PC-3 (cell line): Measurements from ENCODE around the gene KIF6. TPM values are rescaled to one million over a fixed set of nuclear protein-coding genes. Genes with fewer than 3 reads are reported as not detected.

Experiments
- ATAC-seq: fragments of 200-7000 bp; cut with Tn5 transposase; 2 replicates; pipeline ENCODE4 v1.9.1; 2020; ENCODE audit warnings: mild to moderate bottlenecking, moderate library complexity
- BruUV-seq: library from RNA; stranded (reverse); fragments of 400-500 nt; replicated peaks from 2 replicates; lab custom pipeline; 2021; lab: Mats Ljungman, UMichigan
- CTCF ChIA-PET: fragments of 300-600 bp; sonication (Branson Sonifier 250); formaldehyde crosslinking; loops from one replicate; lab custom pipeline; 2022; ENCODE audit warnings: antibody characterized with exemption; lab: Charles Lee
- POLR2A ChIA-PET: fragments of 300-600 bp; sonication (Branson Sonifier 250); formaldehyde crosslinking; loops from one replicate; lab custom pipeline; 2022; ENCODE audit warnings: antibody characterized with exemption; ENCODE audit not compliant: unreplicated experiment; lab: Charles Lee
- DNase-seq: peaks from one replicate; pipeline ENCODE4 v3.0.0-alpha.2; 2015
- H2AFZ ChIP-seq: fragments of 300-600 bp; sonication (generic); 2 replicates; pipeline ENCODE4 v1.6.0; 2016; ENCODE audit warnings: antibody characterized with exemption, low read length
- H3F3A ChIP-seq: fragments of 300-600 bp; sonication (generic); one replicate; pipeline ENCODE4 v1.6.0; 2017; ENCODE audit warnings: antibody characterized with exemption, low read length, control low read depth, mild to moderate bottlenecking; ENCODE audit not compliant: unreplicated experiment
- H3K27ac ChIP-seq: fragments of 300-600 bp; sonication (generic); 2 replicates; pipeline ENCODE4 v1.5.1; 2016; ENCODE audit warnings: mild to moderate bottlenecking, low read length
- H3K27me3 ChIP-seq: fragments of 300-600 bp; sonication (generic); 2 replicates; pipeline ENCODE4 v1.6.1; 2016; ENCODE audit warnings: low read length, mixed read lengths
- H3K36me3 ChIP-seq: fragments of 300-600 bp; sonication (generic); 2 replicates; pipeline ENCODE4 v1.6.1; 2016; ENCODE audit warnings: low read depth, mixed run types, low read length, mixed read lengths
- H3K4me1 ChIP-seq: fragments of 300-600 bp; sonication (generic); 2 replicates; pipeline ENCODE4 v1.5.1; 2016; ENCODE audit warnings: low read length; ENCODE audit not compliant: insufficient read depth
- H3K4me2 ChIP-seq: fragments of 300-600 bp; sonication (generic); 2 replicates; pipeline ENCODE4 v1.6.0; 2016; ENCODE audit warnings: low read length
- H3K4me3 ChIP-seq: fragments of 300-600 bp; sonication (generic); 2 replicates; pipeline ENCODE4 v1.5.1; 2016; ENCODE audit warnings: mild to moderate bottlenecking, low read length, mixed read lengths
- H3K79me2 ChIP-seq: fragments of 300-600 bp; sonication (generic); 2 replicates; pipeline ENCODE4 v1.6.1; 2017; ENCODE audit warnings: low read length, mixed read lengths
- H3K9ac ChIP-seq: fragments of 300-600 bp; sonication (generic); 2 replicates; pipeline ENCODE4 v1.6.0; 2016; ENCODE audit warnings: mild to moderate bottlenecking, low read length
- H3K9me2 ChIP-seq: fragments of 300-600 bp; sonication (generic); replicated peaks from 2 replicates; pipeline ENCODE4 v1.6.1; 2016; ENCODE audit warnings: mixed run types, low read length, mixed read lengths
- H3K9me3 ChIP-seq: fragments of 300-600 bp; sonication (generic); 2 replicates; pipeline ENCODE4 v1.6.1; 2016; ENCODE audit warnings: low read length, mixed read lengths
- H4K20me1 ChIP-seq: fragments of 300-600 bp; sonication (generic); 2 replicates; pipeline ENCODE4 v1.6.1; 2016; ENCODE audit warnings: low read length, mixed read lengths
- EZH2 ChIP-seq: fragments of 300-600 bp; sonication (generic); IDR thresholded peaks from one replicate; pipeline ENCODE4 v1.6.1; 2017; ENCODE audit warnings: antibody characterized with exemption, mild to moderate bottlenecking, low read length; ENCODE audit not compliant: unreplicated experiment
- EZH2phosphoT487 ChIP-seq: fragments of 300-600 bp; sonication (generic); IDR thresholded peaks from 2 replicates; pipeline ENCODE4 v1.6.1; 2018; ENCODE audit warnings: mild to moderate bottlenecking, antibody characterized with exemption, low read length, borderline replicate concordance
- intact Hi-C: fragments of 100-400 bp; cut with micrococcal nuclease; formaldehyde crosslinking; loops from 2 replicates; pipeline ENCODE4 v1.9.0; 2023
- total RNA-seq: library from RNA; depleted of rRNA; stranded (reverse); fragments of >200 nt; gene quantifications from 2 replicates; pipeline ENCODE4 v1.2.3, GENCODE V29; 2014
- TF ChIP-seq, protein P1 (sequence below): fragments of 300-600 bp; sonication (generic); conservative IDR thresholded peaks from 2 replicates; pipeline ENCODE4 v1.5.1; 2017; ENCODE audit warnings: antibody characterized with exemption, low read depth, mild to moderate bottlenecking, low read length

The KIF6 gene
- total RNA-seq, 1 experiment from 2014 or later: 0.07 TPM

GRCh38 chr6:39669207-39669972 lies 55.8 kb downstream of the KIF6 start:
- Histone ChIP-seq H3K27ac (no peak overlapping the region), H3K4me3 (no peak overlapping the region), H4K20me1 (no peaks in the 10 kb centered on the region), H3K79me2 (no peaks in the 10 kb centered on the region), H3K9ac (no peak overlapping the region), H3K4me1 (no peaks in the 10 kb centered on the region), H3F3A (no peaks in the 10 kb centered on the region), H3K4me2 (no peak overlapping the region), H3K27me3 (no peaks in the 10 kb centered on the region), H3K36me3 (no peaks in the 10 kb centered on the region), H3K9me3 (no peaks in the 10 kb centered on the region), H2AFZ (no peak overlapping the region), H3K9me2 (no peaks in the 10 kb centered on the region)
- CTCF ChIA-PET: no interaction called here
- DNase-seq (no peak), ATAC-seq (no peak)
- intact Hi-C loops: no loop called here
- no TSS peak for BruUV-seq
- POLR2A ChIA-PET: no interaction called here
- TF ChIP-seq, protein P1, sequence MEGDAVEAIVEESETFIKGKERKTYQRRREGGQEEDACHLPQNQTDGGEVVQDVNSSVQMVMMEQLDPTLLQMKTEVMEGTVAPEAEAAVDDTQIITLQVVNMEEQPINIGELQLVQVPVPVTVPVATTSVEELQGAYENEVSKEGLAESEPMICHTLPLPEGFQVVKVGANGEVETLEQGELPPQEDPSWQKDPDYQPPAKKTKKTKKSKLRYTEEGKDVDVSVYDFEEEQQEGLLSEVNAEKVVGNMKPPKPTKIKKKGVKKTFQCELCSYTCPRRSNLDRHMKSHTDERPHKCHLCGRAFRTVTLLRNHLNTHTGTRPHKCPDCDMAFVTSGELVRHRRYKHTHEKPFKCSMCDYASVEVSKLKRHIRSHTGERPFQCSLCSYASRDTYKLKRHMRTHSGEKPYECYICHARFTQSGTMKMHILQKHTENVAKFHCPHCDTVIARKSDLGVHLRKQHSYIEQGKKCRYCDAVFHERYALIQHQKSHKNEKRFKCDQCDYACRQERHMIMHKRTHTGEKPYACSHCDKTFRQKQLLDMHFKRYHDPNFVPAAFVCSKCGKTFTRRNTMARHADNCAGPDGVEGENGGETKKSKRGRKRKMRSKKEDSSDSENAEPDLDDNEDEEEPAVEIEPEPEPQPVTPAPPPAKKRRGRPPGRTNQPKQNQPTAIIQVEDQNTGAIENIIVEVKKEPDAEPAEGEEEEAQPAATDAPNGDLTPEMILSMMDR: no peak
- TF ChIP-seq EZH2phosphoT487 (no peak), EZH2 (no peak)

DNA sequence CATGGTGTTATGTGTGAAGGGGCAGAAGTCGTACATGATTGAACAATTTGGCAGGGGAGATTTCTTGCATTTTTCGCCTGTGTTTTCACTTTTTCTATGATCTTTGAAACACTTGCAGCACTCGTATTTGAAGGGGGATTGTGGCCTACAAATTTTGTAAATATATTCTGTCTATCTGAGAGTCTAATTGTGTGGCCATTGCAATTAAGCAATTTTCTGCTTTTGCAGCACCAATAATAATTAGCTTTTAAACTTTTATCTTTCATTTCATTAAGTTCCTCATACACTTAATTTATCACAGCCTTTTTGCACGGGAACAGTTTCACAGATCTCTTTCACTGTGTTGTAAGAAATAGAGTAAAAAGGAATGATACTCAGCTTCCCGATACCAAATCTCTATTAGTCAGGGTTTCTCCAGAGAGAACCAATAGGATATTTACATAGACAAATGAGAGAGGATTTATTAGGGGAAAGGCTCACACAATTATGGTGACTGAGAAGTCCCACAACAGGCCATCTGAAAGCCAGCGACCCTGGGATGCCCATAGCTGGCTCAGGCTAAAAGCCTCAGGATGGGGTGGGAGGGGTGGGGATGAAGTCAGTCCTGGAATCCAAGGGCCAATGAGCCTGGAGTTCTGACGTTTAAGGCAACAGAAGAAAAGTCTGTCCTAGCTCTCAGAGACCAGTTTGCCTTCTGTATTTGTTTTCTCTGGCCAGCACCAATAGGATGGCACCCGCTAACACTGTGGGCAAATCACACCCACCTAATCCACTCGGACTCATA lies 58.3 kb downstream of the KIF6 start:
- POLR2A ChIA-PET: no interaction called here
- no peak overlapping the region for H3K27ac ChIP-seq

More for the DNA sequence above, 58.3 kb downstream of the KIF6 start:
- no peaks in the 10 kb centered on the region for H4K20me1 ChIP-seq
- no peaks in the 10 kb centered on the region for H3F3A ChIP-seq
- CTCF ChIA-PET: no interaction called here
- no peak for ATAC-seq
- H3K4me3 ChIP-seq: no peak overlapping the region
- no peaks in the 10 kb centered on the region for H3K79me2 ChIP-seq
- no peak overlapping the region for H2AFZ ChIP-seq
- H3K9me2 ChIP-seq: no peaks in the 10 kb centered on the region
- intact Hi-C loops: no loop called here
- DNase-seq: no peak
- no peak overlapping the region for H3K9ac ChIP-seq
- H3K4me2 ChIP-seq: no peak overlapping the region
- TF ChIP-seq EZH2phosphoT487 (no peak), EZH2 (no peak)
- TF ChIP-seq, protein P1: no peak
- no TSS peak for BruUV-seq
- no peaks in the 10 kb centered on the region for H3K27me3 ChIP-seq
- H3K4me1 ChIP-seq: no peaks in the 10 kb centered on the region
- no peaks in the 10 kb centered on the region for H3K36me3 ChIP-seq
- H3K9me3 ChIP-seq: no peaks in the 10 kb centered on the region
